HG03280 (cell line): ENCODE data around the gene GPRC5D.

Source experiments
- ATAC-seq: cut with Tn5 transposase; IDR thresholded peaks from one replicate; pipeline ENCODE4 v1.9.1; 2021; ENCODE audit warnings: mild to moderate bottlenecking, moderate library complexity; ENCODE audit not compliant: unreplicated experiment

GPRC5D gene

DNA sequence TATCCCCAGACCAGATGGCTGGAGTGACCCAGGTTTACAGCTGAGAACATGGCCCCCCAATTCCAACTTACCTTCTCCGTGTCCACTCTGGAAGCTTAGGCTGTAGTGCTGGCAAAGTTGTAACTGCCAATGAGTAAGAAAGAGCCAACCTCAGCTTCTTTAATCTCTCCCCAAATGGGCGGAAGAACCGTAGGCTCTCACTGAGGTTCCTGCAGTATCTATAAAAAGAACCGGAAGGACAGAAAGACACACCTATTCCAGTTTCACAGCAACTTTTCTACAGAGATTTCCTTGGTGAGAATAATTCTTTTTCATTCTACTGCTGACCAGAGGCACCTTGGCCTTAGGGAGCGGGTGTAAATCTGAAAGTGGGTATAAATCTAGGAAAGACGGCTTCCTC lies at the start of gene GPRC5D:
Gene GPRC5D, minus strand, starts transcription at position 135 of the 400 bp plus-strand sequence. CDS start 1,786 bp downstream, outside the sequence.
- no peak for ATAC-seq

DNA sequence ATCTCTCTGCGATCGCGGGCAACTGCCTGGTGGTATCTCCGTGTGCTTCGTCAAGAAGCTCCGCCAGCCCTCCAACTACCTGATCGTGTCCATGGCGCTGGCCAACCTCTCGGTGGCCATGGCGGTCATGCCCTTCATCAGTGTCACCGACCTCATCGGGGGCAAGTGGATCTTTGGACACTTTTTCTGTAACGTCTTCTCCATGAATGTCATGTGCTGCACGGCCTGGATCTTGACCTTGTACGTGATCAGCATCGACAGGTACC lies 49.7 kb upstream of the GPRC5D start:
- ATAC-seq: no peak

DNA sequence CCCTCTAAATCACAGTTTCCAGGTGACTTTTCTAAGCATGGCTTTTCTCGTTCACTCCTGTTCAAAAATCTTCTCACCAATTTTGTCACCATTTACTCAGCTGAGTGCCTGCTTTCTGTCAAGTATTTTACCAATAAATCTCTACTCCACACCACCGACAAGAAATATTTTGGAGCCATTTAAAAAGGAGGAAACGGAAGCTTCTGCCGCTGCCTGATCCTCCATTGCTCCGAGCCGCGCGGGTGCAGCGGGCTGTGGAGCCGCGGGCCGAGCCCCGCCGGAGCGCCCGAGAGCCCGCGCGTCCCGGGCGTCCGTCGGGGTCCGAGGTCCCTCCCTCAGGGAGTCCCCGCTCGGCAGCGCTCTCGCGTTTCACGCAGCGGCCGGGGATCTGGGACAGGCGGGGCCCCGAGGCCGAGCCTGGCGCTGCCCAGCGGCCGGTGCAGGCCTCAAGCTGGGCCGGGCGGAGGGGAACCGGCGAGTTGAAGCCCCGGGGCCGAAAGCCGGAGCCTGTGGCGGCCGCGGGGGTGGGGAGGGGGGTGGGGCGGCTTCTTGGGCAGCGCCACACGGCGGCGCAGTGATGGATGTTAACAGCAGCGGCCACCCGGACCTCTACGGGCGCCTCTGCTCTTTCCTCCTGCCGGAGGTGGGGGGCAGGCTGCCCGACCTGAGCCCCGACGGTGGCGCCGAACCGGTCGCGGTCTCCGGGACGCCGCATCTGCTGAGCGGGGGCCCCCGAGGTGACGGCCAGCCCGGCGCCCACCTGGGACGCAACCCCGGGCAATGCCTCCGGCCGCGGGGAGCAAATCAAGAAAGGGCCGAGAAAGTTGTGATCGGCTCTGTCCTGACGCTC lies 49.2 kb upstream of the GPRC5D start:
- peak; percentile 13 for ATAC-seq

DNA sequence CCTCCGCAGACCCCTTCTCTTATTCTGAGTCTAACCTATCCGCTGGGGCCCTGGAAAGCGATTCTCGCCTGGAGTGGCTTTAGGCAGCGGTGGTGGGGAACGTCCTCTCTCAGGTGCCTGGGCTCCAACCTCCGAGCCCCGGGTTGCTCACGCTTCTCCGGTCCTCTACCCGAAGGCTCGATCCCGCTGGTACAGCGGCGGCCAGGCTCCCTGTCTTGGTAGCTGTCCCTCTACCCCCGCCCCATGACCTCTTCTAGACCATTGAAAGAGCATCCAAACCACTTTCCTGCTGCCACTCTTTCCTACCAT lies 48.6 kb upstream of the GPRC5D start:
- peak; percentile 27 for ATAC-seq

DNA sequence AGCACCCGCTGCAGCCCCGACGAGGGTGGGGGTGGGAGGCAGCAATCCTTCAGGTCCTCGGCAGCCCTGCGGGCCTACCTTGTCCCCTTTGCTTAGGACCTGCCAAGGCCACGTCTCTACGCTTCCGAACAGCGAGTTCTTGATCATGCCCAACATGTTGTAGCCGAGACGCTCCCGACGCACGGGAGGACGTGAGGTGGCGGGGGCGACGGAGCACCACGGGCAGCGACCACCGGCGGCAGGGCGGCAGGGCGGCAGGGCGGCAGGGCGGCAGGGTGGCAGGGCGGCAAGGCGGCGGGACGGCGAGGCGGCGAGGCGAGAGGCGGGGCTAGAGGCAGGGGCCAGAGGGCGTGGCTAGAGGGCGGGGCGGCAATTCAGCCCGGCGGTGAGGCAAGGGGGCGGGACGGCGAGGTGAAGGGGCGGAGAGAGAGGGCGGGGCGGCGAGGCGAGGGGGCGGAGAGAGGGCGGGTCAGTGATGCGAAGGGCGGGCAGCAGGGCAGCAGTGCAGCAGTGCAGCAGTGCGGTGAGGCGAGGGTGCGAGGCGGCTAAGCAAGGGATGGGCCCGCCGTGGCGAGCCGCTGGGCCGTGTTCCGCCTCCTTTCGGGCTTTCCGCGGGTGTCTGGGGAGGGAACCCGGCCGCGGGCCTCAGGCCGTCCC lies 48.1 kb upstream of the GPRC5D start, which contains the start of gene HEBP1:
Gene HEBP1, minus strand, starts transcription at position 307 of the 657 bp plus-strand sequence. Its CDS starts 151 bp downstream, at position 156.
- ATAC-seq: peak; percentile 95

DNA sequence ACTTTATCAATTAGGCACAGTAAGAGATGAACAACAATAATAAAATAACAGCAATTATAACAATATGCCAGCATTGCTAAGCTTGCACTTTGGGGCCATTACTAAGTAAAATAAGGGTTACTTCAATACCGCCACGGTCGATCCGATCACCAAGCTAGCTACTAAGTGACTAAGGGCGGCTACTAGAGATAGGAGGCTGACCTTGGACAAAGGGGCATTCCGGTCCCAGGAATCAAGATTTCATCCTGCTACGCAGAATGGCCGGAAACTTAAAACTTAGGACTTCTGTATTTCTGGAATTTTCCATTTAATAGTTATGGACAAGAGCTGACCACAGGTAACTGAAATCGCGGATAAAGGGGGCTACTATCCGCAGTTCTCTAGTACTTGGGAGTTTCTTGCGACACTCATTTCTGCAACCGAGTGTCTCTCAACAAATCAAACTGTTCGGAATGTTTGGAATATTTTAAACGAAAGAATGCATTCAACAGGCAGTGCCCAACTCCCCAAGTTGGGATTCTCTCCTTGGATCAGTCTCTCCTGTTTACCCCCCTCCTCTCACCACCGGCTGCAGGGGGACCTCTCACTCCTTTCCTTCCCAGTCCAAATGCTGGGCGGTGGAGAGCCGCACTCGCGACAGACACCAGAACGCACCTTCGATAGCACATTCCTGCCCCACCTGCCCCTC lies 47.4 kb upstream of the GPRC5D start:
- ATAC-seq: no peak

DNA sequence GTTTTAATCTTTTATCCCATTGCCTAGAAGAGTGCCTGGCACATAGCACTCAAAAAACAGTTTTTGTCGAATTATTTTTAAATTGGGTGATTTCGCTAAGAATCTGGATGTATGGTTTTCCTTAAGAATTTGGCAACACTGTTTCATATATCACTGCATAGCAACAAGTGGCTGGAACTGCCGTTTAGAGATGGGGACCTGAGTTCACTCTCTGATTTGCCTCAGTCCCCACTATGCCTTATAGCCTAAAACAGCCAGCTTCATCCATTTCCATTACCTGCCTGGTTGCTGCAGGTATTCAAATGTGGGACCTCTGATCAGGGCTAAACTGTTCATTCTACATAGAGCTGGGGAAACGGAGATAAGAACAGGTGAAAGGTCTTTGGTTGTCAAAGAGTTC lies 46.3 kb upstream of the GPRC5D start:
- no peak for ATAC-seq

DNA sequence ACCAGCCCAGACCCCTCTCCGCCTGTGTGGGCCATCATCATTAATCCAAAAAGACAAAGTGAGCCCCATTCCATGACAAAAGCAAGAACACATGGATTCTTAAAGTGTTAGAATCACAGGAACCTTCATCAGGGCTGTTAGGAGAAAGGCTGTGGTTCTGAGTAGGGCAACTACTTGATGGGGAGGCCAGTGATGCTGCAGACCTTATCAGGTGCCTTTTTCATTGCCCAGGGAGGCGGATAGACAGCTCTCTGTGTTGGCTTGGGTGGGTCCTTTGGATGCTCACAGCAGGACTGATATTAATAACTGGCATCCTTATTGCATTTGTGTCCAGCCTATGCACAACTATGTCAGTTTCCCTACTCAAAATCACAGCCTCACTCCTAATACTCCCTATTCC lies 45.8 kb upstream of the GPRC5D start:
- ATAC-seq: no peak

DNA sequence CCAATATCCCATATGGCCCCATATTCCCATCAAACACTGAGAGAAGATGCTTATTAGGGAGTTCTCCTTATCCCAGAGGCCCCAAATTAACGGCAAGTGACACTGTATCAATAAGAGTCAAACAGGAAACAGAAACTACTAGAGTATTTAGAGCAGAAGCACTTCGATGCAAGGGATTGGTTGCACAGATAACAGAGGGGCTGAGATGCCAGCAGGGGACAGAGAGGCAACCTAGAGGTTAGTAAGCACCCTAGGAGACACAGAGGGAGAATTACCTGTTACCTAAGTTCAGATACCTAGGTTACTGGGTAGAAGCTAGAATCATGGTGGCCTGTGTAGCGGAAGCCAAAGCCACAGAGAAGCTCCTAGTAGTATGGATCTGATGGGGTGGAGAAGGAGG lies 45.2 kb upstream of the GPRC5D start:
- ATAC-seq: no peak

DNA sequence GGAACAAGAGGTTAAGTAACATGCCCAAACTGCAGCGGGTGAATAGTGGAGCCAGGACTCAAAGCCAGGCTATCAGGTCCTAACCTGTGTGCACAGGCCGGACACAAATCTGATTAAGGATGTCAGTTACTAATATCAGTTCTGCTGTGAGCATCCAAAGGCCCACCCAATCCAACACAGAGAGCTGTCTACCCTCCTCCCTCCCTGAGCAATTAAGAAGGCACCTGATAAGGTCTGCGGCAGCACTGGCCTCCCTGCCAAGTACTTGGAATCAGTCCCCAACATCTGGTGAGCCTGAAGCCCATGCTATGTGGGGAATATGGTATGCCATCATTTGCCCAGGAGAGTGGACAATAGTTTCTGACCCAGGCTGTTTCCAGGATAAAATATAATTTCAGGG lies 44.2 kb upstream of the GPRC5D start:
- ATAC-seq: no peak

DNA sequence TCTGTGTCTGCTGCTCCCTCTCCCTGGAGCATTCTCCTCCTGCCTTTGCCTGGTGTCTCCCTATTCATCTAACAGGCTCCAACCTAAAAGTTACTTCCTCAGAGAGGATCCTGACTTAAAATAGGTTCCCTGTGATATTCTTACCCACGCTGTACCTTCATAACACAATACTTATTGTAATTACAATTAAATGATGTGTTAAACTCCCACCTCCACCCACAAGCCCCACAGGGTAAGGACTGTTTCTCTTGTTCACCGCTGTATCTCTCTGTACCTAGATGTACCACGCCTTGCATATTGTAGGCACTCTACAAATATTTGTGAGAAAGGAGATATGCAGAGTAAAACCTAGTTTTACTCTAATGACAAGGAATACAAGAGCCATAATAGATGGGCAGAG lies 43.1 kb upstream of the GPRC5D start:
- no peak for ATAC-seq

DNA sequence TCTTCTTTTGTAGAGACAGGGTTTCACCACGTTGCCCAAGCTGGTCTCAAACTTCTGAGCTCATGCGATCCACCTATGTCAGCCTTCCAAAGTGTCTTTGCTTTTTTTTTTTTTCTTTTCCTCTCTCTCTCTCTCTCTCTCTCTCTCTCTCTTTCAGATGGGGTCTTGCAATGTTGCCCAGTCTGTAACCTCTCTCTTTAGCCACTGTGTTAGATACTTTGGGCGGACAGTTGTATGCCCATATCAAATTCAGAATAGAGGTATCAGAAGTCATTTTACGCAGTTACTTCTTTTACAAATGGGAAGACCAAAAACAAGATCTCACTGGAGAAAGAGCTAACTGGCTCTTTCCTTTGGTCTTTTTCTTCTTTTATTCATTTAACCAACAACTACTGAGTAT lies 41.4 kb upstream of the GPRC5D start:
- ATAC-seq: no peak

DNA sequence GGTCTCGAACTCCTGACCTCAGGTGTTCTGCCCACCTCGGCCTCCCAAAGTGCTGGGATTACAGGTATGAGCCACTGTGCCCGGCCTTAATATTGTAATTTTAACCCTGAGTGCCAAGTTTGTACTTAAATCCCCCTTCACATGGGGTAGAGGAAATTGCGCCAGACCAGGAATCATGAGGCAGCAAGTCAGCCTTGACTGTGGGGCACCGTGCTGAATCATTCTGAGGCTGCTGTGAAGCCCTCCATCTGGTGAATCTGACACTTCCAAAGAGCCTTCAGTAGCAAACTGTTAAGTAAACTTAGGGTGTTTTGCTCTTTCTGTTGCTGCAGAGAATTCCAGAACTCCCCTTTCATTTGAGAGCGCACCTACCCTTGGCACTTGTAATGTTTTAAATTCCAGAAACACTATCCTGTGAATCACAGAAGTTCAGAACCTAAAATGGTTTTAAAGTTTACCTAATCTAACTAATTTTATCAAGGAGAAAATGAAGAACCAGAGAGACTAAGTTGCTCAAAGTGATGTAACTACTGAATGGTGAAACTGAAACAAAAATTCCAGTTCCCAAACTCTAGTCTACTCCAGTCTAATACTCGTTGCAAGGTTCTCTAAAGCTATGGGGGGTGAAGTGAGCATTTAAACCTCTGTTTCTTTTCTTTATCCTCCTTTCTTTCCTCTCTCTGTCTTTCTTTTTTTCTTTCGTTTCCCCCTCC lies 40.6 kb upstream of the GPRC5D start:
- no peak for ATAC-seq

DNA sequence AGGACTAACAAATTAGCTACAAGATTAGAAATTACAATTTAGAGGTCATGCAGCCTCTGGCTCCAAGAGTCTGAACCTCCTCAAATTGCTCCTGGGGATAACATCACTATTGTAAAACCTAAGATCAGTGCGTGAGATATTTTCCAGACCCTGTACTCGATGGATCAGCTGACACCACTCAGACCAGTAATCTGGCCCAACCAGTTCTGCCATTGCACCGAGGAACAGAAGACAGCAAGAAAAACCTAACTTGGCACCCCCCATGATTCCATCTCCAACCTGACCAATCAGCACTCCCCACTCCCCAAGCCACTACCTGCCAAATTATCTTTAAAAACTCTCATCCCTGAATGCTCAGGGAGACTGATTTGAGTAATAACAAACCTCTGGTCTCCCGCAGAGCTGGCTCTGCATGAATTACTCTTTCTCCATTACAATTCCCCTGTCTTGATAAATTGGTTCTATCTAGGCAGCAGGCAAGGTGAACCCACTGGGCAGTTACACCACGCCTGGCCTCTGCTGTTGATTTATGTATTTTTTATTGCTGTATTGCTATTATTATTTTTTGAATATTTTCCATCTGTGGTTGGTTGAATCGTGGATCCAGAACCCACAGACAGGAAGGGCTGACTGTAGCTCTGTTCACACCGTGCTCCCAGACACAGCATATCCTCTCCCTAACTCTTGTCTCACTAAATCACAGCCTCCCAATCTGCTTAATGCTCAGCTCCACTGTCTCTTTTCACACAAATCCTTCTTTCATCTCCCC lies 38.9 kb upstream of the GPRC5D start:
- ATAC-seq: no peak

DNA sequence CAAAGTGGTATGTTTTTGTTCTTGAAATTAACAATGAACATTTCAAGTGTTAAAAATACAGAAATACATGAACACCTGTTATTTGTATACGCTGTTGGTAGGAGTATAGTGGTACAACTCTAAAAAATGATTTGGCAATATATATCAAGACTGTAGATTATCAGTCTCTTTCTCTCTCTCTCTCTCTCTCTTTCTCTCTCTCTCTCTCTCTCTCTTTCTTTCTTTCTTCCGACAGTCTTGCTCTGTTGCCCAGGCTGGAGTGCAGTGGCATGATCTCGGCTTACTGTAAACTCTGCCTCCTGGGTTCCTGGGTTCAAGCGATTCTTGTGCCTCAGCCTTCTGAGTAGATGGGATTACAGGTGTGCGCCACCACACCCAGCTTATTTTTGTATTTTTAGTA lies 35.5 kb upstream of the GPRC5D start:
- no peak for ATAC-seq

DNA sequence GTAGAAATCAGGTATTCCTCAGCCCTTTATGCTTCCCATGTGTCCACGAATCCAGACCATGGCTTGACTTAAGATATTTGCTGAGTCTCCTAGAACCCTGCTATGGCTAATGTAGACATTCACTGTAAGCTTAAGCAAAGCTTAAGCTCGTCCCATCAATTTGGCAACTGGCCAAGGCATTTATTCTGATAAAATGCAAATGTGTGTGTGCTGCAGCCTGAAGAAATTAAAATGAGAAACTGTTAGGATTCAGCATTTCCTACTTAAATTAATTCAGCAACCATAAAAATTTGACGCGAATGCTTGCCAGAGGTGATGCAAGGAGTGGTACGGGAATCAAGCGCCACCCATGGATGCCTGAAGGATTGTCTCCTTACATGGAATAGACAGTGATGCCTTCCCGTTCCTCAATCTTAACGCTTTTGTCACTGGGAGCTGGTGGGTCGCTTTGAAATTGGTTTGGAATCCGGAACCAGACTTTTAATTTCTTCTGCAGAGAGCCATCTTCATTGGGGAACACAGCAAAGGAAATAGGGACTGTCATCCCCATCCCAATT lies 34.9 kb upstream of the GPRC5D start:
- no peak for ATAC-seq

DNA sequence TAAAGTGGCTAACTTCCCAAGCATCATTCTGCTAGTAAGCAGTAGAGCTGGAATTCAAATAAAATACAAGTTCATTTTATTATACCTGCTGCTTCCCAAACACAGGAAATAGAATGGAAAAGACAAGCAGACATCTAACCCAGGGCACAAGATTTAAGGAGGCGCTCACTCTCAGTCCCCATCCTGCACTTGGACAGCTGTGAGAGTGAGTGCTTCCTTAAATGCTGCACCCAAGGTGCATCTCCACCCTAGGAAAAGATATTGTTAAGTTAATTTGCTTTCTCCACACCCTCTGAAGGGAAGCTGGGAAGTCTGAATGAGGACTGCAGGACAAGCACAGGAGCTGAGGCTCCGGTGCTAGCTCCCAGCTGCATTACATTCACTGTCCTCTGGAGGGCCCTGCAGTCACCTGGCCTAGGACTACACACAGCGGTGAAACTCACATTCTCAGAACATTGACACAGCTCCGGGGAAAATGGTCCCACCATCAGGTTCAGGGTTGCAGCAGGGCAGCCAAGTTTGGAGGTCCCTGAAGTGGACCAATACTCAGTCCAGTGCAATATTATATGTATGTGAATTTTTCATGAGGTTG lies 33.9 kb upstream of the GPRC5D start:
- no peak for ATAC-seq

DNA sequence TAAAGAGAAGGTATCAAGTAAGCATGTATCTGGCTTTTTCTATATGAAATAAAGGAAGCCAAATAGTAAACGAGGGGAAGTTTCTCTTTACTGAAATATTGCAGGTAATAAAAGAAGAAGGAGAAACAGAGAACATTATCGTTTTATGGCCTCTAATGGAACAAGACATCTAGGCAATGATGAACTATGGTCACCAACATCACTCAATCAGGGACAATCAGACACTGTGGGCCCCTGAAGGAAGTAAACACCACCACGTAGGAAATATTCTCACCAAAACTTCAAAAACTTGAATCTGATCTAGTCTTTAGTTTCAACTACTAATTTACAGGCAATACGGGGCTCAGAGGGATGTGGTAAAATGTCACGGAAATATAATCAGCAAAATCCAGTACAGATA lies 32.2 kb upstream of the GPRC5D start:
- ATAC-seq: no peak

DNA sequence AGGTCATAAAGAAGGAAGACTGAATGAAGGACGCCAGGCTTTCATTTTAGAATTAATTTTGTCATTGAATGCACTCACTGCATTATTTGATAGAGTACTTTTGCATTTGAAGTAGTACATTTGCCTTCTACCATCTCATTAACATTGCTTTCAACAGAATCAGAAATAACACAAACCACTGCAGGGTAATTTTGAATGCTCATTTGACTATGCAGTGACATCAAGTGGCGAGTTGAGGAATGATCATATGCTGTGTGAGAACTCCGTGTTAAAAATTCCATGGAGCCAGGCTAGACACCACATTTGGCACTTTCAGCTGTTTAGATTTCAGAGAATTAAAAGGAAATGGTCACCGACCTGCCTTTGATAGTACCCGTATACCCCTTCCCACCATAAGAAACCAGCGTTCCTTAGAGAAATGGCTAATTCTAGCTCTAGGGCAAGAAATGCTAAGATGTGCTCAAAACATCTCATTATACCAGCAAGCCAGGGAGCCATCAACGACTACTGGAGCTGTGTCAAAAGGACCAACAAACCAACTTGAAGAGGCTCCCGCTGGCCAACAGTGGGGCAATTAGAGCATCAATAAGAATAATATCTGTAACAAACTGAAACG lies 31.6 kb upstream of the GPRC5D start:
- ATAC-seq: no peak

DNA sequence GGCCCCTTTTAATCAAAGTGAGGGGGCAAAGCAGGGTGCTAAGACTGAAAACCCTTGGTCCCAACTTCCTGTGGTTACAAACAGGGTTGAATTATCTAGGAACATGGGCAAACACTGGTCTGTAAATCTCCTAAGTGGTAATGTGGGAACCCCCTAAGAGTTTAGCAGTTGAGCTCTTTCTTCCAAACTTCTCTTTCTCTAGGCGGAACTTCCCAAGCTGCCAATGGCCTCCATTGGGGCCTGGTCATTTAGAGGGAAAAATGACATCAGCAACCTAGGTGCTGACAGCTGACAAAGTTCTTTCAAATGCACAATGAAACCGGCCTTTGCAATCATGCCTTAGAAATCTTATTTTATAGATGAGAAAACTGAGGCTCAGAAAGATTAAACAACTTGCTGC lies 30.4 kb upstream of the GPRC5D start:
- ATAC-seq: no peak
